Measurements from ENCODE around the gene NEGR1. TPM values are rescaled to one million over a fixed set of nuclear protein-coding genes. Genes with fewer than 3 reads are reported as not detected.

NEGR1 gene
- total RNA-seq, 1 donor from 2014 or later: 8.6 TPM

GRCh38 chr1:72009173-72010093 lies 272.9 kb downstream of the NEGR1 start:
- Histone ChIP-seq H3K36me3 (ENCODE audit: insufficient read depth, low read length) (no peaks in the 10 kb centered on the region), H3K4me1 (ENCODE audit: insufficient read depth, low read length) (no peaks in the 10 kb centered on the region), H3K27me3 (ENCODE audit: insufficient read depth, low read length) (no peaks in the 10 kb centered on the region), H4K20me1 (ENCODE audit: insufficient read depth, low read length) (no peaks in the 10 kb centered on the region), H3K4me3 (ENCODE audit: insufficient read depth, low read depth, low read length) (no peak overlapping the region), H3K27ac (ENCODE audit: low read depth, low read length) (no peak overlapping the region), H3K9ac (ENCODE audit: low read length) (no peak overlapping the region), H3K79me2 (ENCODE audit: insufficient read depth, low read length) (no peaks in the 10 kb centered on the region), H3K4me2 (ENCODE audit: low read length) (no peak overlapping the region), H3K9me3 (ENCODE audit: insufficient read depth, low read depth, low read length) (no peaks in the 10 kb centered on the region), H2AFZ (ENCODE audit: low read depth, low read length) (no peak overlapping the region)
- H3K4me1 Mint-ChIP-seq (ENCODE audit: low read depth, unreplicated experiment): peaks cover 15% of the 10 kb centered on the region
- H3K36me3 Mint-ChIP-seq (ENCODE audit: low read depth, unreplicated experiment): no peaks in the 10 kb centered on the region
- FAIRE-seq (no peak), DNase-seq (ENCODE audit: low read depth) (no peak)
- no peak for TF ChIP-seq EZH2 (IDR thresholded peaks at IDR 0.05; ENCODE audit: insufficient read depth, low read length)
- TF ChIP-seq CTCF (IDR thresholded peaks at IDR 0.05; ENCODE audit: insufficient read depth, low read depth, low read length): no peak
- no peaks in the 10 kb centered on the region for H3K9me3 Mint-ChIP-seq (ENCODE audit: unreplicated experiment)
- H3K27me3 Mint-ChIP-seq (ENCODE audit: low read depth, unreplicated experiment): no peaks in the 10 kb centered on the region
- H3K27ac Mint-ChIP-seq (ENCODE audit: unreplicated experiment): no peak overlapping the region
- H3K4me3 Mint-ChIP-seq (ENCODE audit: unreplicated experiment): no peak overlapping the region

- no peaks in the 10 kb centered on the region for H3K27me3 ChIP-seq (ENCODE audit: insufficient read depth, low read length)
- no peak overlapping the region for H2AFZ ChIP-seq (ENCODE audit: low read depth, low read length)
- H3K79me2 ChIP-seq (ENCODE audit: insufficient read depth, low read length): no peaks in the 10 kb centered on the region
- H3K4me1 Mint-ChIP-seq (ENCODE audit: low read depth, unreplicated experiment): peaks cover 15% of the 10 kb centered on the region
- H3K4me3 Mint-ChIP-seq (ENCODE audit: unreplicated experiment): no peak overlapping the region
- H3K36me3 ChIP-seq (ENCODE audit: insufficient read depth, low read length): no peaks in the 10 kb centered on the region
- H3K4me2 ChIP-seq (ENCODE audit: low read length): no peak overlapping the region
- H3K27ac Mint-ChIP-seq (ENCODE audit: unreplicated experiment): no peak overlapping the region
- no peaks in the 10 kb centered on the region for H3K36me3 Mint-ChIP-seq (ENCODE audit: low read depth, unreplicated experiment)
- FAIRE-seq: no peak
- no peaks in the 10 kb centered on the region for H3K4me1 ChIP-seq (ENCODE audit: insufficient read depth, low read length)
- H3K9me3 ChIP-seq (ENCODE audit: insufficient read depth, low read depth, low read length): no peaks in the 10 kb centered on the region
- H3K9me3 Mint-ChIP-seq (ENCODE audit: unreplicated experiment): no peaks in the 10 kb centered on the region
- H4K20me1 ChIP-seq (ENCODE audit: insufficient read depth, low read length): no peaks in the 10 kb centered on the region
- H3K27ac ChIP-seq (ENCODE audit: low read depth, low read length): no peak overlapping the region
- H3K9ac ChIP-seq (ENCODE audit: low read length): no peak overlapping the region
- no peaks in the 10 kb centered on the region for H3K27me3 Mint-ChIP-seq (ENCODE audit: low read depth, unreplicated experiment)
- TF ChIP-seq CTCF (IDR thresholded peaks at IDR 0.05; ENCODE audit: insufficient read depth, low read depth, low read length) (no peak), EZH2 (IDR thresholded peaks at IDR 0.05; ENCODE audit: insufficient read depth, low read length) (no peak)
- no peak for DNase-seq (ENCODE audit: low read depth)
- no peak overlapping the region for H3K4me3 ChIP-seq (ENCODE audit: insufficient read depth, low read depth, low read length)
Measured at GRCh38 chr1:72007312-72007711, 275.0 kb downstream of the NEGR1 start.

GRCh38 chr1:72006092-72006491 lies 276.2 kb downstream of the NEGR1 start:
- Histone ChIP-seq H3K4me3 (ENCODE audit: insufficient read depth, low read depth, low read length) (no peak overlapping the region), H4K20me1 (ENCODE audit: insufficient read depth, low read length) (no peaks in the 10 kb centered on the region), H3K27me3 (ENCODE audit: insufficient read depth, low read length) (no peaks in the 10 kb centered on the region), H3K79me2 (ENCODE audit: insufficient read depth, low read length) (no peaks in the 10 kb centered on the region), H2AFZ (ENCODE audit: low read depth, low read length) (no peak overlapping the region), H3K4me1 (ENCODE audit: insufficient read depth, low read length) (no peaks in the 10 kb centered on the region), H3K9me3 (ENCODE audit: insufficient read depth, low read depth, low read length) (no peaks in the 10 kb centered on the region), H3K27ac (ENCODE audit: low read depth, low read length) (no peak overlapping the region), H3K9ac (ENCODE audit: low read length) (no peak overlapping the region), H3K36me3 (ENCODE audit: insufficient read depth, low read length) (no peaks in the 10 kb centered on the region), H3K4me2 (ENCODE audit: low read length) (no peak overlapping the region)
- H3K4me1 Mint-ChIP-seq (ENCODE audit: low read depth, unreplicated experiment): peaks cover 15% of the 10 kb centered on the region
- TF ChIP-seq EZH2 (IDR thresholded peaks at IDR 0.05; ENCODE audit: insufficient read depth, low read length): no peak
- no peak for TF ChIP-seq CTCF (IDR thresholded peaks at IDR 0.05; ENCODE audit: insufficient read depth, low read depth, low read length)
- no peaks in the 10 kb centered on the region for H3K36me3 Mint-ChIP-seq (ENCODE audit: low read depth, unreplicated experiment)
- H3K9me3 Mint-ChIP-seq (ENCODE audit: unreplicated experiment): no peaks in the 10 kb centered on the region
- no peaks in the 10 kb centered on the region for H3K27me3 Mint-ChIP-seq (ENCODE audit: low read depth, unreplicated experiment)
- H3K4me3 Mint-ChIP-seq (ENCODE audit: unreplicated experiment): no peak overlapping the region
- FAIRE-seq: no peak
- H3K27ac Mint-ChIP-seq (ENCODE audit: unreplicated experiment): no peak overlapping the region
- peak; percentile 31 for DNase-seq (ENCODE audit: low read depth)
